H1 (cell line): Measurements from ENCODE around the gene SELENOF. TPM values are rescaled to one million over a fixed set of nuclear protein-coding genes. Genes with fewer than 3 reads are reported as not detected.
"Not testable (repeated sequence)": the region's sequence is repeated elsewhere in the genome, so short reads cannot be mapped to it uniquely, and the experiment has no call there.

Experiments used
- CTCF ChIA-PET: fragments of 300-600 bp; sonication (Branson Sonifier 250); formaldehyde crosslinking; loops from one replicate; lab custom pipeline; 2021; ENCODE audit not compliant: partially characterized antibody; lab: Charles Lee
- POLR2A ChIA-PET: fragments of 300-600 bp; sonication (Branson Sonifier 250); formaldehyde crosslinking; loops from one replicate; lab custom pipeline; 2021; ENCODE audit warnings: inconsistent platforms; ENCODE audit not compliant: partially characterized antibody; lab: Charles Lee
- DNase-seq, 2 experiments: peaks; one replicate each; pipeline versions ENCODE4 v3.0.0 to v3.0.0-alpha.2; 2010 to 2022; ENCODE audit warnings: low spot score in 2 of 2, low read depth in 1 of 2, mixed read lengths in 1 of 2
- FAIRE-seq: peaks from 2 replicates; lab custom pipeline; 2011; peaks lifted over from hg19 to GRCh38; lab: Jason Lieb, UNC
- H2AFZ ChIP-seq: 2 replicates; pipeline ENCODE4 v1.8.1; 2012; ENCODE audit warnings: low read length, inconsistent platforms
- H2AK5ac ChIP-seq: 2 replicates; pipeline ENCODE4 v1.6.1; 2013; ENCODE audit warnings: low read depth, low read length
- H2BK120ac ChIP-seq: replicated peaks from 2 replicates; pipeline ENCODE3; 2013; ENCODE audit warnings: low read depth, low read length, inconsistent platforms
- H2BK12ac ChIP-seq: 2 replicates; pipeline ENCODE4 v1.6.1; 2013; ENCODE audit warnings: low read depth, low read length
- H2BK15ac ChIP-seq: 2 replicates; pipeline ENCODE4 v1.6.1; 2013; ENCODE audit warnings: low read length
- H2BK20ac ChIP-seq: 2 replicates; pipeline ENCODE4 v1.6.1; 2013; ENCODE audit warnings: low read length
- H2BK5ac ChIP-seq: 2 replicates; pipeline ENCODE4 v1.6.1; 2013; ENCODE audit warnings: low read depth, low read length
- H3K14ac ChIP-seq: 2 replicates; pipeline ENCODE4 v1.6.1; 2013; ENCODE audit warnings: inconsistent platforms; ENCODE audit not compliant: insufficient read length
- H3K18ac ChIP-seq: 2 replicates; pipeline ENCODE4 v1.6.1; 2013; ENCODE audit warnings: low read length; ENCODE audit errors: extremely low read depth
- H3K23ac ChIP-seq: 2 replicates; pipeline ENCODE4 v1.6.1; 2013; ENCODE audit warnings: inconsistent platforms; ENCODE audit not compliant: insufficient read length
- H3K23me2 ChIP-seq: 2 replicates; pipeline ENCODE4 v1.6.1; 2013; ENCODE audit warnings: low read depth, low read length
- H3K27ac ChIP-seq: 2 replicates; pipeline ENCODE4 v1.6.1; 2011; ENCODE audit warnings: low read depth, low read length, inconsistent platforms
- H3K27me3 ChIP-seq, 4 experiments: replicated peaks in 1 of 4; 1 replicate in 1 of 4; 2 replicates in 3 of 4; pipeline versions ENCODE4 v1.6.1 to v1.8.1; 2011 to 2013; ENCODE audit warnings: low read length in 3 of 4, mild to moderate bottlenecking in 3 of 4, inconsistent platforms in 2 of 4, mixed read lengths in 2 of 4, moderate library complexity in 1 of 4; ENCODE audit not compliant: control insufficient read depth in 3 of 4, insufficient read depth in 3 of 4; ENCODE audit errors: extremely low read depth in 1 of 4
- H3K36me3 ChIP-seq, 4 experiments: 2 replicates each; pipeline versions ENCODE4 v1.6.1 to v1.8.1; 2011 to 2013; ENCODE audit warnings: mild to moderate bottlenecking in 4 of 4, low read length in 3 of 4, moderate library complexity in 2 of 4, control low read depth in 1 of 4, inconsistent platforms in 1 of 4; ENCODE audit not compliant: insufficient read depth in 4 of 4, control insufficient read depth in 2 of 4
- H3K4ac ChIP-seq: replicated peaks from 2 replicates; pipeline ENCODE3; 2013; ENCODE audit warnings: low read length, low read depth, mixed read lengths, inconsistent platforms; ENCODE audit not compliant: insufficient read length
- H3K4me1 ChIP-seq, 4 experiments: replicated peaks in 1 of 4; 1 replicate in 1 of 4; 2 replicates in 3 of 4; pipeline versions ENCODE4 v1.6.1 to v1.8.1; 2011 to 2013; ENCODE audit warnings: low read length in 3 of 4, inconsistent platforms in 2 of 4, mixed read lengths in 1 of 4; ENCODE audit not compliant: insufficient read depth in 4 of 4, control insufficient read depth in 3 of 4
- H3K4me2 ChIP-seq, 2 experiments: 2 replicates each; pipeline versions ENCODE4 v1.6.1 to v1.8.1; 2011 to 2013; ENCODE audit warnings: low read depth in 2 of 2, low read length in 2 of 2, control low read depth in 1 of 2, inconsistent platforms in 1 of 2, mild to moderate bottlenecking in 1 of 2; ENCODE audit not compliant: insufficient read depth in 1 of 2
- H3K4me3 ChIP-seq, 4 experiments: fragments of 200-600, 300-600 bp in 1 of 4; sonication (generic), shearing (Covaris generic), sonication (Bioruptor Twin) in 1 of 4; 2 replicates each; pipeline versions ENCODE4 v1.5.1 to v1.8.1; 2011 to 2016; ENCODE audit warnings: low read length in 4 of 4, low read depth in 3 of 4, control low read depth in 2 of 4, inconsistent platforms in 2 of 4, mild to moderate bottlenecking in 2 of 4, mixed read lengths in 1 of 4, moderate library complexity in 1 of 4; ENCODE audit not compliant: insufficient read depth in 2 of 4; ENCODE audit errors: extremely low read depth in 1 of 4
- H3K56ac ChIP-seq: replicated peaks from 2 replicates; pipeline ENCODE3; 2013; ENCODE audit warnings: low read depth, mild to moderate bottlenecking, mixed read lengths, low read length, inconsistent platforms; ENCODE audit not compliant: insufficient read length
- H3K79me1 ChIP-seq: 2 replicates; pipeline ENCODE4 v1.6.1; 2013; ENCODE audit warnings: low read depth, low read length, control low read depth
- H3K79me2 ChIP-seq, 2 experiments: 2 replicates each; pipeline versions ENCODE4 v1.6.1 to v1.8.1; 2012 to 2013; ENCODE audit warnings: low read length in 2 of 2, mild to moderate bottlenecking in 2 of 2, inconsistent platforms in 1 of 2; ENCODE audit not compliant: insufficient read depth in 2 of 2, control insufficient read depth in 1 of 2
- H3K9ac ChIP-seq, 4 experiments: replicated peaks in 1 of 4; 1 replicate in 1 of 4; 2 replicates in 3 of 4; pipeline versions ENCODE4 v1.6.1 to v1.8.1; 2011 to 2013; ENCODE audit warnings: low read depth in 3 of 4, low read length in 3 of 4, control low read depth in 2 of 4, mild to moderate bottlenecking in 2 of 4, moderate library complexity in 2 of 4, inconsistent platforms in 1 of 4; ENCODE audit errors: extremely low read depth in 1 of 4
- H3K9me3 ChIP-seq, 2 experiments: 2 replicates each; pipeline versions ENCODE4 v1.6.1 to v1.8.1; 2012 to 2013; ENCODE audit warnings: mild to moderate bottlenecking in 2 of 2, moderate library complexity in 2 of 2, control low read depth in 1 of 2, inconsistent platforms in 1 of 2, low read depth in 1 of 2, low read length in 1 of 2, mixed read lengths in 1 of 2; ENCODE audit not compliant: insufficient read depth in 2 of 2
- H4K20me1 ChIP-seq, 2 experiments: replicated peaks in 1 of 2; 2 replicates each; pipeline versions ENCODE3 to v1.8.1; 2011 to 2013; ENCODE audit warnings: inconsistent platforms in 2 of 2, low read length in 2 of 2, mild to moderate bottlenecking in 1 of 2; ENCODE audit not compliant: insufficient read depth in 2 of 2, control insufficient read depth in 1 of 2
- H4K5ac ChIP-seq: 2 replicates; pipeline ENCODE4 v1.6.1; 2013; ENCODE audit warnings: low read length, low read depth, mixed read lengths, inconsistent platforms; ENCODE audit not compliant: insufficient read length
- H4K8ac ChIP-seq: 2 replicates; pipeline ENCODE4 v1.8.0; 2013; ENCODE audit warnings: mild to moderate bottlenecking, moderate library complexity, low read length, inconsistent platforms; ENCODE audit not compliant: insufficient read depth; ENCODE audit errors: extremely low read depth
- H4K91ac ChIP-seq: replicated peaks from 2 replicates; pipeline ENCODE3; 2013; ENCODE audit warnings: low read length, mixed read lengths, inconsistent platforms; ENCODE audit not compliant: insufficient read length
- ASH2L ChIP-seq: fragments of 200-600, 300-600 bp; sonication (generic); IDR thresholded peaks from one replicate; pipeline ENCODE4 v1.7.1; 2017; ENCODE audit warnings: low read length
- WGBS, 2 experiments: shearing (Covaris generic) in 1 of 2; methylation state at CpG; one replicate each; pipeline versions ENCODE4 v1.1.6 to v1.1.7; 2013 to 2015; ENCODE audit warnings: low lambda C conversion rate in 2 of 2, mixed read lengths in 2 of 2, inconsistent platforms in 1 of 2, low coverage in 1 of 2, missing lambda C conversion rate in 1 of 2; ENCODE audit not compliant: insufficient replicate concordance in 2 of 2, insufficient coverage in 1 of 2, insufficient read length in 1 of 2; ENCODE audit errors: extremely low coverage in 1 of 2, missing lambda C conversion rate in 1 of 2; 5-methylcytosine and 5-hydroxymethylcytosine counted together
- polyA plus RNA-seq, 7 experiments: library from polyadenylated mRNA; depleted of rRNA in 3 of 7; stranded (reverse) in 5 of 7; unstranded in 2 of 7; fragments of >200 nt in 5 of 7; fragments of 200-250 nt in 2 of 7; gene quantifications; 1 replicate in 5 of 7; 2 replicates in 1 of 7; 4 replicates in 1 of 7; pipeline versions ENCODE4 v1.2.1 to v1.2.3, GENCODE V29; 2011 to 2013; ENCODE audit warnings: missing spikeins in 2 of 7, mixed read lengths in 2 of 7
- total RNA-seq: library from RNA; stranded (reverse); fragmentation: NEBNext Ultra II Directional; extraction: Animal tissue kit (Norgen Biotek cat#: 25700); gene quantifications from 2 replicates; pipeline ENCODE4 v1.2.1, GENCODE V29; 2021

SELENOF gene
- total and polyA plus RNA-seq, 2 of the 8 experiments (the other 6 are each of a cell fraction or from before 2014, with no cell fraction given) = 70.7 to 163 TPM

DNA sequence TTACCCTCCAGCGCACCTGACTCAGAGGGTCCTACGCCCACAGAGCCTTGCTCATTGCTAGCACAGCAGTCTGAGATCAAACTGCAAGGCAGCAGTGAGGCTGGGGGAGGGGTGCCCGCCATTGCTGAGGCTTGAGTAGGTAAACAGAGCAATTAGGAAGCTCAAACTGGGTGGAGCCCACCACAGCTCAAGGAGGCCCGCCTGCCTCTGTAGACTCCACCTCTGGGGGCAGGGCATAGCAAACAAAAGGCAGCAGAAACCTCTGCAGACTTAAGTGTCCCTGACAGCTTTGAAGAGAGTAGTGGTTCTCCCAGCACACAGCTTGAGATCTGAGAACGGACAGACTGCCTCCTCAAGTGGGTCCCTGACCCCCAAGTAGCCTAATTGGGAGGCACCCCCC, 99.8 kb downstream of the SELENOF start:
- CTCF ChIA-PET = interaction anchor here (1.0 to 1.4 kb wide), 2 partner anchors 8 to 100 kb away, joined by 3 read pairs; partner anchors contain the start of genes HS2ST1 and SELENOF
- not testable (repeated sequence) for H3K36me3 ChIP-seq, H2BK20ac ChIP-seq, H3K9me3 ChIP-seq, H3K9ac ChIP-seq, H3K56ac ChIP-seq, H3K79me1 ChIP-seq, H2AFZ ChIP-seq, H3K79me2 ChIP-seq, H3K4me3 ChIP-seq, H2AK5ac ChIP-seq, H2BK15ac ChIP-seq, H3K18ac ChIP-seq, H3K4me1 ChIP-seq, FAIRE-seq, H3K27ac ChIP-seq, H3K27me3 ChIP-seq, H3K14ac ChIP-seq, H4K20me1 ChIP-seq, H3K23ac ChIP-seq, H4K8ac ChIP-seq, H3K23me2 ChIP-seq, H4K91ac ChIP-seq, H4K5ac ChIP-seq, H2BK120ac ChIP-seq, H3K4ac ChIP-seq, DNase-seq
- Histone ChIP-seq H2BK12ac (peak overlapping the region; percentile 64; the same call in 1 of the 2 replicates), H2BK5ac (0 out of 2 replicates have a peak overlapping the region, but pooled peaks have one; percentile 40), H3K4me2 (peak overlapping the region in 1 of 2 experiments; percentile 5; a peak in 2 of 4 replicates)
- POLR2A ChIA-PET = interaction anchor here (1.3 to 1.4 kb wide), 2 partner anchors 15 to 119 kb away, joined by 3 to 7 read pairs; no protein-coding TSS in a partner anchor
- peak; percentile 30 for TF ChIP-seq ASH2L
- whole genome bisulfite sequencing, 2 experiments = 73% methylated on average over 5 of the region's 5 CpGs; no CpG with 5 or more reads in 1 of the 2 experiments

Other genes starting within 250 kb of the SELENOF start
- gene SH3GLB1, start 209.6 kb downstream of the SELENOF start, total RNA-seq = 39.4 and 43.1 TPM in 2 replicates
- 4.1 and 7.7 TPM in 2 replicates for gene SH3GLB1, start 209.6 kb downstream of the SELENOF start, polyA plus RNA-seq (2011; rRNA removed)
- 24.0 and 28.3 TPM in 2 replicates for gene HS2ST1, start 509 bp upstream of the SELENOF start, total RNA-seq
- gene HS2ST1, start 509 bp upstream of the SELENOF start, polyA plus RNA-seq (2011; rRNA removed) = 2.9 and 5.2 TPM in 2 replicates